Measurements from ENCODE around the gene CYP51A1.
A peak's percentile ranks its signal among the peaks of the same experiment; 100 is the strongest.
"Not testable (repeated sequence)": the region's sequence is repeated elsewhere in the genome, so short reads cannot be mapped to it uniquely, and the experiment has no call there.

Gene CYP51A1

DNA sequence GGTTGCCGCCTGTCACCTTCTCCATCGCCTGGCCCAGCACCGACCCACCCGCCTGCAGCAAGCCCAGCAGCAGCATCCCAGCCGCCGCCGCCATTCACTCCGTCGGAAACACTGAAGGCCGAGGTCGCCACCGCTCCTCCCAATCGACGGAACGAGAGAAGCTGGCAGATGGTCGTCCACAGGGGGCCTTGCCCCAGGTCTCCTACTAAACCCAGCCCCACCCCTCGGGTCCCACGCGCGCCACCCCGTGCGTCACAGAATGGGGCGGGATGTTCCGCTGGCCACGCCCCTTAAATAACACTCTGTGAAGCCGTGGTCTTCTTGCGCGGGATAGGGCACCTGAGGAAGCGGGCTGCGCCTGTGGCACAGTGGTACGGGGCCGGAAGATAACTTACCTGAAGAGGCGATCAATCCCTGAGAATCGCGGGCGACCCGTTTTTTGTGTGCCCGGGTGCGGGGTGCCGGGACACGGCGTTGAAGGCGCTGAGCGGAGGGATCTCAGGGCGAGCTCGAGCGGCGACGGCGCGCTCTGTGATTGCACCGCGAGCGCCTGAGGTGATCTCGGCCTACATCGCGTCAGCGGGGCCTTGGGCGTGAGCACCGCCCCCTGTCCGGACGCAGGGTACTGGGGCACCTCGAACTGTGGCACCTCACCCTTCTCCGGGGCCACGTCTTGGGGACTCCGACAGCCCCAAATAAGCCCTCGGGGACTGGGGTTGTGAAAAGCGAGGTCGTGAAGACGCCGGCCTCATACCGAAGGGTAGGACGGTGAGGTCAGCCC, at the start of gene CYP51A1:
Gene CYP51A1, minus strand, starts transcription at position 207 of the 781 bp plus-strand sequence. Its CDS starts 113 bp downstream, at position 94.
- peak; percentile 77 for DNase-seq

DNA sequence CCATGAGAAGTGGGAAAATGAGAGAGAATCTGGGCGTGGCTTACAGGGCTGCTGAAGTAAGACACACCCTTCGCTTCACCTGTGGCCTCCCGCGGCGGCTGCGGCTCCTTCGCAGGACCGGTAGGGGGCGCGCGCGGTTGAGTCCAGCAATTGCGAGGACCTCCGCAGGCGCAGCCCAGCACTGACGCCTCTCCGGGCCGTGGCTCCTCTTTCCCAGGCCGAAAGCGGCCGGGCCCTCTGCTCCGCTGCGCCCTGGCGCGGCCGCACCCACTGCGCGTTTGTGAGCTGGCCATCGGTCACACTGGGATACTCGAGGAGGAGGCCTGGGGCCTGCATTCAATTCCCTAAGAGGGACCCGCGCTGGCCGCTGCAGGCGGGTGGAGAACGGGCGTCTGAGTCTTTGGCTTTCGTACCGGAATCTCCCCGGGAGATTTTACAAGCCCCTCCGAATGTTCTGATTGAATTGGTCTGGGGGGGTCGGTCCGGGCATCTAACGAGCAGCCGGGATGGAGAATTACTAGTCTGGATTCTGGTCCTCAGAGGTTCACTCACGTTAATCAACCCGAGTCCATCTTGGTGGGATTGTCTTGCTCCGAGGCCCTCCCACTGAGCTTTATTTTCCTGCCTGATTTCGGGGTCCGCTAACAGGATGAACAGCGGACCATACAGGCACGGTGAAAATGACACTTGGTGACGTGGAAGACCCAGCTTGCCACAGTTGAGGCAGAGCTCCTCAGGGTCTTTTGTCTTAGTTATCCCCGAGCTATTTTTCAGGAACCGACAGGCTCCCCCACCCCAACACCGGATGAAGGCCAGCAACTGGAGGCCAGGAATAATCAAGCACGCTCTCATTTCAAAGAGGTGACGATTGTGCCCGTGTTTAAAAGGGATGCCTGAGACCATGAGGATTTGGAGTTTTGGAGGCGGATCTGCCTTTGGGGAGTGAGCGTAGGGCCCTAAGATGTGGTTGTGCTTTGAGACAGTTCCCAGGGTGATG, 44.9 kb upstream of the CYP51A1 start, which contains the start of gene LRRD1:
Gene LRRD1, minus strand, starts transcription at position 215 of the 997 bp plus-strand sequence. CDS start 13,940 bp downstream, outside the sequence.
- peak; percentile 87 for DNase-seq

DNA sequence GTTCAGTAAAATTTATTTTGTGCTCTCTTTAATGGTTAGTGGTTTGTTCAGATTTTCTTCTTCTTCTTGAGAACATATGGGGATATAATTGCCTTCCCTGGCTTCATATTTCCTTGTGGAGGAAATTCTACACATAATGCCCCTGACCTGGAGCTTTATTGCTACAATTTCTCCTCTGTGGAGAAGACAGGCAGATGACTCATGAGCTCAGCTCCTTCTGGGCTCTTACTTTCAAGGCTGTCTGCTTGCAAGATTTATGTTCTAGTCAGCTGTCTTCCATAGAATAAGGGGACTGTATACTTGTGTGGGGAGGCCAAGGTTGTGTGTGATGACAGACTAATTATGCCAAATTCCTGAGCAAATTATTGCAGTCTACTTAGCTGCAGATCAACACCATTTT, 43.1 kb upstream of the CYP51A1 start:
- no peak for DNase-seq

DNA sequence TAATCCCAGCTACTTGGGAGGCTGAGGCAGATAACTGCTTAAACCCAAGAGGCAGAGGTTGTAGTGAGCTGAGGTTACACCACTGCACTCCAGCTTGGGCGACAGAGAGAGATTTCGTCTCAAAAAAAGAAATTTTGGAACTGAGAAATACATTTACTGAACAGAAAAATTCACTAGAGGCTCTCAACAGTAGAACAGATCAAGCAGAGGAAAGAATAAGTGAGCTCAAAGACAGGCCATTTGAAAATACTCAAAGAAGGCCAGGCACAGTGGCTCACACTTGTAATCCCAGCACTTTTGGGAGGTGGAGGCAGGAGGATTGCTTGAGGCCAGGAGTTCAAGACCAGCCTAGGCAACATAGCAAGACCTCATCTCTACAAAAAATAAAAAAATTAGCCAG, 35.3 kb upstream of the CYP51A1 start:
- DNase-seq, result not testable (repeated sequence)

GRCh38 chr7:92161271-92161670, 27.0 kb upstream of the CYP51A1 start:
- no peak for DNase-seq

DNA sequence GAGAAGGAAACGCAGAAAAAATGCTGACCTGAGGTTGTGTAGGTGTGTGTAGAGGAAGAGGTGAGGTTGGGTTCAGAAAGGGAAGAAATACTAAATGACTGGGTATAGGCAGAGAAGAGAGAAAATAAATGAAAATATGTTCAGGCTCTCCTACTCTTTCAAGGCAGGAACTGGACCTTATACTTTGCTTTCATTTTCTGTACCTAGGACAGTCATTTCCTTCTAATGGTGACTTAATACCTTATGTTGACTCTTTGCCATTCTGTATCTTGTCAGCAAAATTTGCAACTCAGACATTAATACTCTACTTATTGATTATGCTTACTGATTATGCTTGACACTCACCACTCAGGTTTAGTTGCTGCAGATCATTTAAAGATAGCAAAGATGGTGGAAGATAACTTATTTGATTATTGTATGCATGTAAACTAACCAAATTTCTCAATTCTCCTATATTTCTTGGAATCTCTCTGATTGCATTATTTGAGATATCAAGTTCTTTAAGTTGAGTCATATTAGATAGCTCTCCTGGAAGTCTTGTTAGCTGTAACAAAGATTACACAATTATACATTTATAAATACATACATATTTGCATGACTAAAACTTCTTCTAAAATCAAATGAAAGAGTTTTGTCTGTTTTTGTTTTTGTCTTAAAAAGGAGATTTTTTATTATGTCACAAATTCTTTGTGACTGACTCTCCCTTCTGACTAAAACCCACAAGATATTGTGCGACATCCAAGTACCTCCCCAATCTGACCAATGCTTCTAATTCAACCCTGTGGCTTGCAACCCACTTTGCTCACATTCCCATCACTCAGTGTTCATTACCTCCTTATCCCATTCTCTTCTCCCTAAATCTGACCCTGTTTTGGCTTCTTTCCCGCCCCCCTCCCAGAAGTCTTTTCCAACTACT, 24.6 kb upstream of the CYP51A1 start:
- no peak for DNase-seq

DNA sequence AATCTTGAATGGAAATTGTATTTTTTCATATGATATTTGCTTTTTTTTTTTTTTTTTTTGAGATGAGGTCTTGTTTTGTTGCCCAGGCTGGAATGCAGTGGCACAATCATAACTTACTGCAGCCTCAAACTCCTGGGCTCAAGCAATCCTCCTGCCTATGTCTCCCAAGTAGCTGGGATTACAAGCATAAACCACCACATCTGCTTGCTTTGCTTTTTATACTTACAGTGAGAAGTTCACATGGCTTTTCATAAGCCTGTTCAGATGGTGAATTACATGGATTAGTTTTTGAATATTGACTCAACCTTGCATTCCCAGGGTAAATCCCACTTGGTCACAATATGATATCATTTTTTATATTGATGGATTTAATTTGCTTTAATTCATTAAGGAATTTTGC, 22.7 kb upstream of the CYP51A1 start:
- no peak for DNase-seq

GRCh38 chr7:92155108-92155739, 20.9 kb upstream of the CYP51A1 start:
- no peak for DNase-seq

GRCh38 chr7:92150450-92151017, 16.3 kb upstream of the CYP51A1 start:
- no peak for DNase-seq

DNA sequence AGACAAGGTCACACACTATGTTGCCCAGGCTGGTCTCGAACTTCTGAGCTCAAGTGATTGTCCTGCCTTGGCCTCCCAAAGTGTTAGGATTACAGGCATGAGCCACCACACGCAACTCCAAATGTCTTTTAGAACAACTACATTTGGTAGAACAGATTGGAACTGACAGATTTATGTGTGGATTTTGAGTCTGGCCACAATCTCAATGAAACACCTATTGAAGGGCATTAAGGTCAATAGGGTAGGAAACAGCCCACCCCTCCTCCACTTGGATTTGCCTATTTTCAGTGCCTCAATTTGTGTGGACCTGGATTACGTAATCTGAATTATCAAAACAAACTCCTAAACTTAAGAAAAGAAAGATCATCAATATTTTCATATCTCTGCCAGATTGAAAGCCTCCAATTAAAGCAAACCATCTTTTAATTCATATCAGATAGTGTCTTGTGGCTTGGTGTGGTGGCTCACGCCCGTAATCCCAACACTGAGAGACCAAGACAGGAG, 15.5 kb upstream of the CYP51A1 start:
- no peak for DNase-seq

- DNase-seq, result not testable (repeated sequence)
Measured at GRCh38 chr7:92143192-92143880, 9.1 kb upstream of the CYP51A1 start.

- not testable (repeated sequence) for DNase-seq
Measured at GRCh38 chr7:92142791-92143190, 8.5 kb upstream of the CYP51A1 start.

DNA sequence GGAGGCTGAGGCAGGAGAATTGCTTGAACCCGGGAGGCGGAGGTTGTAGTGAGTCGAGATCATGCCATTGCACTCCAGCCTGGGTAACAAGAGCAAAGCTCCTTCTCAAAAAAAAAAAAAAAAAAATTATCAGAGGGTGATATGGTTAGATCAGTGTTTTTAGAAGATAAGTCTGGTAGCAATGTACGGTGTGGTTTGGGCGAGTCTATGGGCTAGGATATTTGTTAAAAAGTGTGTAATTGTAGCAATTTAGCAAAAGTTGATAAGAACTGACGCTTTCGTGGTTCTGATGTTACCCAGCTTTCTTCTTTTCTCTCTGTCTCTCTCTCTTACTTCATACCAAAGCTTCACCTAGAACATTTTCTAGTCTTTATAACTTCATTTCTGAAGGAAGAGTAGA, 6.9 kb upstream of the CYP51A1 start:
- DNase-seq, result no peak

GRCh38 chr7:92137557-92137956, 3.3 kb upstream of the CYP51A1 start:
- no peak for DNase-seq

DNA sequence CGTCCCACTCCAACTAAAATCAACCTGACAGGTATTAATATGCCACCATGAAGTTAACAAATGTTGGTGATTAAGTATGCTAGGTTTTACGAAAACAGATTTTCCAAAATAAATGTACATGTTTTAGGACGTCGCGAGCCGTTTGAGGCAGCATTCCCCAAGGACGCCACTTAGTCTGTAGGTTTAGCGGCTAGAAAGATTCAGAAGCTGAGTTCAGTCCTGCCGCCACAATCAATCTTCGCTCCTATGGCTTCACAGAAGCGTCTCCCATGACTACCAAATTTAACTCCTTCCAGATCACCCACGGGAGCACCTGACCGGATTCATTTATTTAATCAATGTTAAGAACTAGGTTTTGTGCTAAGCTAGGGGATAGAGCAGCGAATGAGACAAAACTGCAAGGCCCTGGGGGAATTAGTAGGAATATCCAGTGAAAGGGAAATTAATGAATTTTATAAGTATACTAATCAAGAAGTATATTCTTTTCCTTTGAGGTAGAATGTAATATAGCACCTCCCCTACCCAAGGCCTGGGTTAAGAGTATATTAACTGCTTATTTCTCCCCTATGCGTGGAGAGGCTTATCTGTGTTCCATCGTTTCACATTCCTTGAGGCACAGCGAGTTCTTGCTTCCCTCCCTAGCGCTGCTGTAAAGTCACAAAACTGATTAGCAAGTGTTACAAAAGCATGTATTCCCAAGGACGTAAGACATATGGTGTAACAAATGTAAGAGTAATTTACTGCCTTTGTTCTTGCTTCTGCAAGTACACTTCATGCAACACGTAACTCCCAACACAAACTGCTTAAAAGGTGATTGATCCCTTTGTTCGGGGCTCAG, 994 bp upstream of the CYP51A1 start:
- DNase-seq, result peak; percentile 37

DNA sequence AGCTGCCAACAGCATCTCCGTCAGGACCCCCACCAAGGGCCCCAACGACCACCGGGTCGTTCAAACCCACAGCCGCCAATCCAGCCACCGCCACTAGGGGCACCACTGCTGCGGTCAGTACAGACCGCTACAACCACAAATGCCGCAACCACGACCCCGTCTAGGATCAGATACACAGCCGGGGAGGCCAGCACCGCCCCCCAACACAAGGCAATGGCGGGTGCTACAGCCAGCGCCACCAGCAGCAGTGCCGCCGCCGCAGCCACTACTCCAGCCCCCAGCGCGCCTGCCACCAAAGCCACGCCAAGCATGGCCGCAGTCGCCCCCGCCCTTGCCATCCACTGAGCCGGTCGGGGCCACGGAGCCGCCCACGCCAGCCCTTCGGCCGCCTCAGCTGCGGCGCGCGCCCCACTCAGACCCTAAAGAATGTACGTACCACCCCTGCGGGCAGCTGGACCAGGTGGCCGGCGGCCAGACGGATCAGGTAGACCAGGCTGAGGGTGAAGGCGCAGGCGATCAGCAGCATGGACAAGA, 473 bp downstream of the CYP51A1 start:
- peak; percentile 52 for DNase-seq

DNA sequence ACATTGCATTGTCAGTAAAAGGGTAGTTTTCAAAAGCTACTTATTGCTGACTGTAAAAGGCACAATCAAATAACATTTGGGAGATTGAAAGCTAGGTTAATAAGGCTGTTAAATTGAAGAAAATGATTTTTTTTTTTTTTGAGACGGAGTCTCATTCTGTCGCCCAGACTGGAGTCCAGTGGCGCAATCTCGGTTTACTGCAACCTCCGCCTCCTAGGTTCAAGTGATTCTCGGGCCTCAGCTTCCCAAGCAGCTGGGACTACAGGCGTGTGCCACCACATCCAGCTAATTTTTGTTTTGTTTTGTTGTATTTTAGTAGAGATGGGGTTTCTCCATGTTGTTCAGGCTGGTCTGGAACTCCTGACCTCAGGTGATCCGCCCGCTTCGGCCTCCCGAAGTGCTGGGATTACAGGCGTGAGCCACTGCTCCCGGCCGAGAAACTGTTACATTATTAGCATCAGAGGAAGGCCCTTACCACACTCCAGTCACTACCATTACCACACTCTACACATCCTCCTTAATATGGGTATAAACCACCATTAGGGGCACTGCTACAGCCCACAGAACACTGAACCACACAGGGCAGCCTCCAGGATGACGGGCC, 1.0 kb downstream of the CYP51A1 start:
- no peak for DNase-seq

GRCh38 chr7:92131764-92132330, 2.4 kb downstream of the CYP51A1 start:
- no peak for DNase-seq

DNA sequence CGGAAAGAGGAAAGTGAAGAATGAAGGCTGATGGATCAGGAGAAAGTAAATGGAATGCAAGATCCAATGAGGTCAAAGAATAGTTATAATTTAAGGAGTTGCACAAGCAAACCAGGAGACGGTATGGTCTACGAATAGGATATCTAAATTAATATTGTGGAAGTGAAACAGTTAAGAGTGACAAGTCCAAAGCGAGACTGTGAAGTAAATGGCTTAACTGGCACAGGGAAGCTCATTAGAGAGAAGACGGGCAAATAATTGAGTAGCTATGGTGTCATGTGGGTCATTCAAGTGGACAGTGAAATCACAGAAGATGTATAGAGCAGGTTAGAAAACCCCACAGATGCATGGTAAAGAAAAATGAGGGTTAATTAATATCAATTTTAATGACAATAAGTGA, 3.2 kb downstream of the CYP51A1 start:
- no peak for DNase-seq
